GM12892 (cell line): Measurements from ENCODE around the gene PKP2.

Source experiments
- POLR2A ChIP-seq: IDR thresholded peaks from 2 replicates; pipeline ENCODE4 v1.6.1; 2011; ENCODE audit warnings: low read depth, low read length, control low read depth
- TAF1 ChIP-seq: IDR thresholded peaks from 2 replicates; pipeline ENCODE4 v1.6.1; 2011; ENCODE audit warnings: low read depth, mild to moderate bottlenecking, control low read depth, low read length, borderline replicate concordance

- TF ChIP-seq TAF1 (no peak), POLR2A (no peak)
Observed at GRCh38 chr12:32776258-32776657, 120.3 kb downstream of the PKP2 start.
